RKO (cell line): ENCODE measurements around the gene PRR18.

Experiments
- DNase-seq: peaks from one replicate; pipeline ENCODE4 v3.0.0-alpha.2; 2016; ENCODE audit warnings: low spot score

The PRR18 gene

DNA sequence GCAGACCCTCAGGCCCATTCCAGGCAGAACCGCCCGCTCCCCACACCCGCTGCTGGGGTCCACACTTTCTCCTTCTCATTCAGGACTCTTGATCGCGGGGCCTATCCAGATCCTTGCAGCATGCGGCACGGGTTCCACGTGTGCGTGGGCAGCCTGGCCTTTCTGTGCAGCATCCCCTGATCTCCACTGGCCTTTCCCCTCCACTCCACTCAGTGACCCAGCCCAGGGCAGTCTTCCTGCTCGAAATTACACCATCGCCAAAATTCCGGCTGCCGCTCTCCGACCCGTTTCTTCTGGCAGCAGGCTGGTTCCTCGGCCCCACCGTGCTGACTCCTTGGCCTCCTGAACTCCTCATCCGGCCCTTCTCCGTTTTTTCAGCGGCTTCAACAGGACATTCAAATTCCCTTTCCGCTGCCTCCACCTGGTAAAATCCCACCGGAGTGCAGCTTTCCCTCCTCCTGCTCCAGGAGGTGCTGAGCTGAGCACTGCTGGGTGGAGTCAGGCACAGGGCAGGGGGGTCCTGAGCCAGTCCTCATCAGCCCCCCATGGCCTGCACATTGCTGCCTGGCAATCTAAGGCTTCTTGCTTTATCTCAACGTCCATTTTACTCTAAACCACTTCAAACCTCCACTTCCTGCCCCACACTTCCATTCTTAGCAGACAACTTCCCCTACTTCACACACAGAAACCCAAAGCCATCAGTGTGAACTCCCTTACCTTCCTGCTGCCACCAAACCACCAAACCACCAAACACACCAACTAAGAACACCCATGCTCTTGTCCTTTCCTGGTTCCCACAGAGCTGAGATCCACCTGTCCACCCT, 25.2 kb upstream of the PRR18 start:
- DNase-seq: no peak

DNA sequence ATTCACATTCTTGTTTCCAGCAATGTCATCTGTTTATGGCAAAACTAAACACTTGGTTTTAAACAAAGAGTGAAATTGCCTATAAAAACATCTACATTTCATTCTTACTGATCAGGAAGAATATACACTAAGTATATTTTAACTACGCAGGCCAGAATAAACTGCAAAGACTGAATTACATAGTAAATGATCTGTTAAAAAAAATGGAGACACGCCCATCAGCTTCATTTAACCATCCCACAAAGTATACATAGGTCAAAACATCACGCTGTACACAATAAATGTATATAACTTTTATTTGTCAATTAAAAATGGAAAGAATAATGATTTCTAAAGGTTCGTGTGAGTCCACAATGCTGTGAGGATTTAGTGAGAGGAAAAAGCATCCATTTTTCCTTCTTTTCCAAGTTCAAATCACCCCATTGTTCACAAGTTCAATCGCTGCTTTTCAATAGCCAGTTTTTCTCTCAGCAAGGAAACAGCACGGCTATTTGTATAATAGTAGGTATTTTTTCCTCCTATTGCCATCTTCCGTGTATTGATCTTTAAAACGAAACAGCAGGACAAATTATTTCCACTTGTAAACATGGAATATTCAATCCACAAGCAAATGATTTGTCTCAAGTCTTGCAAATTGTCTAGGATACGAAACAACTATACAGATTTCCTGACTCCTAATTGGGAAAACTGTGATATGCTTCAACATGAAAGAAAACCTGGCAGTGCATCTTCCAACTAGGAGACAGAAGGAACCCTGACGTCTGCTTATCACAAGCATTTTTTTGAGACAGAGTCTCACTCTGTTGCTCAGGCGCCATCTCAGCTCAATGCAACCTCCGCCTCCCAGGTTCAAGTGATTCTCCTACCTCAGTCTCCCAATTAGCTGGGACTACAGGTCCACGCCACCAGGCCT, 23.6 kb upstream of the PRR18 start:
- no peak for DNase-seq

DNA sequence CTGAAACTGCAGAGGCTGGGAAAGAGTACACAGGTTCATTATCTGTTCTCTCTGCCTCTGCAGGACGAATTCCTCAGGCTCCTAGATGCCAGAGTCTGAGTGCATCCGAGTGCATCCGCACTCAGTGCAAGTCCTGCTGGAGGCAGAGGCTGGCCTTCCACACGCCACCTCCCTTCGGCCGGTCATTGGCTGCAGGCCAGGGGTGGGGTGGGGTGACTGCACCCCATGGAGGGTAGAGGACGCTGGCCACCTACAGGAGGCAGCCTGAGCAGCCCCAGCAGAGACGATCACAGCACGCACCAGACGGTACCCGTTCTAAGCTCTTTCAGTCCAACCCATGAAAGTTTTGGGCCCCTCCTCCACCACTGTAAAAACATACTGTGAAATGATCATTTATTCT, 22.4 kb upstream of the PRR18 start:
- no peak for DNase-seq

- no peak for DNase-seq
Measured at GRCh38 chr6:166325383-166326042, 17.3 kb upstream of the PRR18 start.

DNA sequence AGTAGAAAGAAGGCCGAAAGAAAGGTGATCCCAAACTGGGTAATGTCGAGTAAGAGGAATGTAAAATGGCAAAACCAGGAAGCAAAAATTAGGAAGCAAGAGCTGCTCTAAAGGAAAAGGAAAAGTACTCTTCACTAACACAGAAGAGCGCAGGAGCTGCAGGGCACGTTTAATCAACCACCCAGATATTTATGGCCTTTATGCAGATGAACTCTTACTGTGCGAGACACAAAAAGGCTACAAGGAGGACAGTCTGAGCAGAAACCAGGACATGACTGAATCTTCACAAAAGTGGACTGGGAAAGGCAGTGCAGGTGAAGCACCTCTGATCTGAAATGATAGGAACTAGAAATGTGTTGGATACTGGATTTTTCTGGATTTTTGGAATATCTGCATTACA, 15.2 kb upstream of the PRR18 start:
- DNase-seq: no peak

GRCh38 chr6:166318649-166319600, 10.7 kb upstream of the PRR18 start:
- no peak for DNase-seq

DNA sequence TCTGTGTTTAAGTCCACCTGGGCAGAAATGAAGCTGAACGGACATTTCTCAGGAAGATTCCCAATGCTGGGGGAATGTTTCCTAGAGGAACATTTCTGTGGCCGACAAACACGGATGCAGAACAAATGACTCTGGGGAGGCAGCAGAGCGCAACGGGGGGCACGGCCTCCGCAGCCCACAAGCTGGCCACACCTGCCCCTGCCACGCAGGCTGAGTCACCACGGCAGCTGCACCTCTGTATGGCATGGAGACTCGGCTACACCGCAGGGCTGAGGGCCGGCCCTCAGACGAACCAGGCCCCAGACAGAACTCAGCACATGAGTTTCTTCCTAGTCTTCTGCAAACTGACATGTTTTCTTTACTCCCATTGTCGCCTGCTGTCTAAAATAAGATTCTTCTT, 10.0 kb upstream of the PRR18 start:
- DNase-seq: no peak

- no peak for DNase-seq
Measured at GRCh38 chr6:166317261-166318212, 9.3 kb upstream of the PRR18 start.

DNA sequence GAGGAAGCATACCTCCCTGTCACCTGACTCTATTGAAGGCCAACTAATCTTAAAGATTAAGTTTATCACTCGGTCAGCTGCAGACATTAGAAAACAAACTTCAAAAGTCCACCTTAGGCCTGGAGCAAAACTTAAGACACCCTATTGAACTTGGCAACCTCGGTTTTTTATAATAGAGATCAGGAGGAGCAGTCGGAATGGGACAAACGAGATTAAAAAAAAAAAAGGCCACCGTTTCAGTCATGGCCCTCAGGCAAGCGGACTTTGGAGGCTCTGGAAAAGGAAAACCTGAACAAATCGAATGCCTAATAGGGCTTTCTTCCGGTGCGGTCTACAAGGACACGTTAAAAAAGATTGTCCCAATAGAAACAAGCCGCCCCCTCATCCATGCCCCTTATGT, 7.2 kb upstream of the PRR18 start:
- DNase-seq: no peak

- no peak for DNase-seq
Measured at GRCh38 chr6:166314454-166314853, 6.3 kb upstream of the PRR18 start.

- DNase-seq: no peak
Measured at GRCh38 chr6:166313255-166314070, 5.3 kb upstream of the PRR18 start.

- DNase-seq: no peak
Measured at GRCh38 chr6:166312832-166313231, 4.6 kb upstream of the PRR18 start.

GRCh38 chr6:166310634-166311033, 2.4 kb upstream of the PRR18 start:
- DNase-seq: no peak

DNA sequence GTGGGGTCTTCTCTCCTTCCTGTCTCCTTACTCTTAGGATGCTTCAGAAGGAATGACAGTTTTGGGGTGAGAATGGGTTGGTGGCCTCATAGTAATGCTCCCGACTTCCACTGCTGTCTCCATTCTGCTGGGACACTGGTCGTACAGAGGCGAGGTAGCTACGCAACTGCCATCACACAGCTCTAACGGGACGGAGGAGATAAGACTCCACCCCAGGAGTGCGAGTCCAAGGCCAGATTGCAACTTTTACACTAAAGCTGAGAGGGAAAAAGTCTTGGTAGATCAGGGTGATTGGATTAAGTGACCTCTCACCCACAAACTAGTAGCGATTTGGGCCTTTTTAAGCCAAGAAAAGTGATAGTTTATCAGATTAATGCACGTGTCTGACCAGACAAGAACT, 1.8 kb upstream of the PRR18 start:
- DNase-seq: no peak

GRCh38 chr6:166308769-166309589, 787 bp upstream of the PRR18 start:
- DNase-seq: no peak

DNA sequence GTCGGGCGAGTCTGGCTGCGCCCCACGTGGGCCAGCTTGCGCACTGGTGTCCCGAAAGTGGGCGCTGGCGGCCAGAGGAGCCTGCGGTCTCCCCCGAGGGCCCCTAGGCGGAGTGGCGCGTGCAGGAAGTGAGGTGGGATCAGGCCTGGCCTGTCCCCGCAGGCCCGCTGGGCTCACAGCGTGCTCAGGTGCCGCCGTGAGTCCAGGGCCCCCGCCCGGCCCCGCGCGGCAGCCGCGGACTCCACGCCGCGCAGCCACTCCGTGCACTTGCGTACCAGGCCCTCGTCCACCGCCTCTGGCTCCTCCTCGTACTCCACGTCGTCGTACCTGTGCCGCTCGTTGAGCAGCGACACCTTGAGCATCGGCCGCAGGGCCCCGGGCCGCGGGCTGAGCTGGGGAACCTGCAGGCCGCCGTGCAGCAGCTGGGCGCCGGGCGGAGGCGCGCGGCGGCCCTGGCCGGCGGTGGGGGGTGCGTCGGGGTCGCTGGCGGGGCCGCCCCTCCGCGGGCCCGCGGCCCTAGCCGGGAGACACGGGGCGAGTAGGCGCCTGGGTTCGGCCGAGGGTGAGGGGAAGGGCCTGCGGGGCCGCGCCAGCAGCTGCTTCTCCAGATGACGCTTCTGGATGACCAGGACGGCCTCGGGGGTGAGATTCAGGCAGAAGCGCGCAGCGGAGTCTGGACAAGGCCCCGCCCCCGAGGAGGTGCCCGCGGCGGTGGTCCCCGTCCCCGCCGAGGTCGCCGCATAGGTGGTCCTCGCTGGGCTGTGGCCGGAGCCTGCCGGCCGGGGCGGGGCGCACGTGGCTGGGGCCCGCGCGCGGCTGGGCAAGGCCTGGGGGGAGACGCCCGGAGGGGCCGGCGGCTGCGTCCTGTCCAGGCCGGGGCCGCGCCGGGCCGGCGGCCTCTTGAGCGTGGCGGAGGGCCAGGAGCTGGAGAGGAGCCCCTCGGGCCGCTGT, 835 bp downstream of the PRR18 start:
- DNase-seq: no peak

DNA sequence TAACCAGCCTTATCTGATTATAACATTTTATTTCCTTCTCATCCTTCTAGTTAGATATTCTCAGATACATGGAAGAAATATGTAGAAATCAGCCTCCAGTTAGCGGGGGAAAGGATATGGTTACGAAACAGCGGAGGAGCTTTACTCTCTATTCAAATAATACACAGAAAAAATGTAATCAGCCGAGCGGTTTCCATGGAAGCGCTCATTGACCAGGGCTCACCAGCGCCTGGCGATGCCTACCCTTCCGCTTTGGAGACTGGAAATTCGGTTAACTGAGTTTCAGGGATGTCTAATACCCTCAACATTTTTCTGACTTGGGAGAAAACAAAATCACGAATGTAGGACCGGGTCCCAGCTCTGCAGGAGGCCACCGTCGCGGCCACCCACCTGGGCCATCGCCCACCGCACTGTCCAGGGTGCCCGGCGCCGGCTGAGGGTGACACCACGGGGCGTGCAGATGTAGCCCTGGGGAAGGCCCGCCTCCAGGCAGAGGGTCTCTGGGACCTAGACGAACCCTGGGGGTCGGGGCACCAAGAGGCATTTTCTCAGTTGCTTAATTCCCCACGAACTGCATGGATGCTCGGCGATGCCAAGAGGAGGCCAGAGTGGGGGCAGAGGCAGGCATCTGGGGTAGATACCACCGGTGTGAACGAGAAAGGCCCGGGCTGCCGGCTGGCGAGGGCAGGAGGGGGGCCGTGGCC, 1.7 kb downstream of the PRR18 start:
- no peak for DNase-seq
